GM12878 (cell line): Measurements from ENCODE around the gene TEX55. TPM values are rescaled to one million over a fixed set of nuclear protein-coding genes. Genes with fewer than 3 reads are reported as not detected.

Source experiments
- ATAC-seq: fragments of 200-7000 bp; cut with Tn5 transposase; 3 replicates; pipeline ENCODE4 v1.9.1; 2020; ENCODE audit warnings: mild to moderate bottlenecking, moderate library complexity
- BruUV-seq: library from RNA; stranded (reverse); fragments of 400-500 nt; replicated peaks from 2 replicates; lab custom pipeline; 2021; lab: Mats Ljungman, UMichigan
- CTCF ChIA-PET: fragments of 300-600 bp; sonication (Branson Sonifier 250); formaldehyde crosslinking; extraction: SDS; loops from one replicate; lab custom pipeline; 2021; ENCODE audit warnings: inconsistent platforms; lab: Yijun Ruan, JAX
- POLR2A ChIA-PET: fragments of 350-600 bp; formaldehyde crosslinking; extraction: SDS; loops from one replicate; lab custom pipeline; 2021; ENCODE audit warnings: inconsistent platforms; lab: Charles Lee
- RAD21 ChIA-PET: fragments of 300-600 bp; sonication (Branson Sonifier 250); formaldehyde crosslinking; loops from one replicate; lab custom pipeline; 2023; ENCODE audit warnings: antibody characterized with exemption; ENCODE audit not compliant: unreplicated experiment; lab: Charles Lee
- SMC1A ChIA-PET: fragments of 300-600 bp; sonication (Branson Sonifier 250); formaldehyde crosslinking; loops from one replicate; lab custom pipeline; 2023; ENCODE audit not compliant: unreplicated experiment, uncharacterized antibody; lab: Charles Lee
- DNase-seq: peaks from one replicate; pipeline ENCODE4 v3.0.0-alpha.2; 2011; ENCODE audit warnings: low read depth, low spot score
- FAIRE-seq: peaks from 3 replicates; lab custom pipeline; 2011; peaks lifted over from hg19 to GRCh38; lab: Jason Lieb, UNC
- H2AFZ ChIP-seq: 2 replicates; pipeline ENCODE4 v1.6.0; 2011; ENCODE audit warnings: low read depth, low read length, control low read depth; ENCODE audit not compliant: control insufficient read depth
- H3K27ac ChIP-seq: 2 replicates; pipeline ENCODE4 v1.5.1; 2011; ENCODE audit warnings: control low read depth; ENCODE audit not compliant: control insufficient read depth, insufficient read depth
- H3K27me3 ChIP-seq, 2 experiments: replicated peaks in 1 of 2; 2 replicates each; pipeline versions ENCODE4 v1.6.0 to v1.6.1; 2011; ENCODE audit warnings: low read length in 1 of 2; ENCODE audit not compliant: control insufficient read depth in 2 of 2, insufficient read depth in 2 of 2
- H3K36me3 ChIP-seq, 2 experiments: 2 replicates each; pipeline ENCODE4 v1.5.1; 2011; ENCODE audit warnings: low read length in 1 of 2; ENCODE audit not compliant: control insufficient read depth in 2 of 2, insufficient read depth in 2 of 2
- H3K4me1 ChIP-seq: 2 replicates; pipeline ENCODE4 v1.6.1; 2011; ENCODE audit warnings: mild to moderate bottlenecking, low read length, moderate library complexity, mixed read lengths; ENCODE audit not compliant: control insufficient read depth, insufficient read depth
- H3K4me2 ChIP-seq: 2 replicates; pipeline ENCODE4 v1.6.0; 2011; ENCODE audit warnings: control low read depth; ENCODE audit not compliant: control insufficient read depth, insufficient read depth
- H3K4me3 ChIP-seq: fragments of 200-600 bp; sonication (generic); 2 replicates; pipeline ENCODE4 v1.5.1; 2016
- H3K79me2 ChIP-seq: 2 replicates; pipeline ENCODE4 v1.6.0; 2011; ENCODE audit warnings: low read length; ENCODE audit not compliant: control insufficient read depth, insufficient read depth
- H3K9ac ChIP-seq: 2 replicates; pipeline ENCODE4 v1.8.0; 2011; ENCODE audit warnings: low read length, control low read depth, mixed read lengths; ENCODE audit not compliant: control insufficient read depth, insufficient read depth
- H3K9me3 ChIP-seq: replicated peaks from 3 replicates; pipeline ENCODE4 v1.5.1; 2011; ENCODE audit warnings: mild to moderate bottlenecking, low read length; ENCODE audit not compliant: control insufficient read depth, insufficient read depth
- H4K20me1 ChIP-seq: 2 replicates; pipeline ENCODE4 v1.6.0; 2011; ENCODE audit not compliant: control insufficient read depth, insufficient read depth
- ATF7 ChIP-seq: fragments of 450-650 bp; IDR thresholded peaks from 2 replicates; pipeline ENCODE4 v1.6.1; 2016; ENCODE audit warnings: low read depth, mild to moderate bottlenecking
- BHLHE40 ChIP-seq, 2 experiments: fragments of 450-650 bp in 1 of 2; IDR thresholded peaks; 2 replicates each; pipeline ENCODE4 v1.6.1; 2011 to 2017; ENCODE audit warnings: low read depth in 2 of 2, borderline replicate concordance in 1 of 2, improper control_type of control experiment in 1 of 2, low read length in 1 of 2, mild to moderate bottlenecking in 1 of 2
- CBFB ChIP-seq: IDR thresholded peaks from 2 replicates; pipeline ENCODE4 v1.6.1; 2016; ENCODE audit warnings: antibody characterized with exemption, low read depth
- GABPA ChIP-seq: IDR thresholded peaks from 2 replicates; pipeline ENCODE4 v1.6.1; 2014; ENCODE audit warnings: antibody characterized with exemption, low read depth, mild to moderate bottlenecking, inconsistent platforms
- JUNB ChIP-seq: IDR thresholded peaks from 2 replicates; pipeline ENCODE4 v1.6.1; 2016; ENCODE audit warnings: antibody characterized with exemption, mild to moderate bottlenecking
- MEF2B ChIP-seq: fragments of 450-650 bp; IDR thresholded peaks from 2 replicates; pipeline ENCODE4 v1.6.1; 2018; ENCODE audit warnings: mild to moderate bottlenecking, moderate library complexity; ENCODE audit not compliant: partially characterized antibody, poor library complexity, severe bottlenecking
- RAD51 ChIP-seq: fragments of 450-650 bp; IDR thresholded peaks from 2 replicates; pipeline ENCODE4 v1.6.1; 2016; ENCODE audit warnings: moderate library complexity, mild to moderate bottlenecking, inconsistent platforms
- SMAD5 ChIP-seq: IDR thresholded peaks from 2 replicates; pipeline ENCODE4 v1.6.1; 2016; ENCODE audit warnings: antibody characterized with exemption, low read depth
- WGBS: methylation state at CpG from one replicate; pipeline ENCODE4 v1.1.6; 2016; ENCODE audit warnings: low lambda C conversion rate; ENCODE audit not compliant: insufficient replicate concordance, insufficient coverage; ENCODE audit errors: missing lambda C conversion rate; 5-methylcytosine and 5-hydroxymethylcytosine counted together
- in situ Hi-C: fragments of 300-500 bp; cut with MboI; formaldehyde crosslinking; loops from 9 replicates; pipeline ENCODE4 v1.14.3; 2018; ENCODE audit warnings: mixed read lengths
- intact Hi-C: fragments of 100-400 bp; cut with micrococcal nuclease; formaldehyde crosslinking; loops from one replicate; pipeline ENCODE4 v1.14.2; 2022; ENCODE audit not compliant: unreplicated experiment
- polyA plus RNA-seq, 11 experiments: library from polyadenylated mRNA; depleted of rRNA in 4 of 11; unstranded in 6 of 11; stranded (reverse) in 5 of 11; fragments of >200 nt; fragmentation: Nextera tagmentation in 4 of 11; fragmentation: Illumina TruSeq in 1 of 11; extraction: Ambion mirVana in 4 of 11; extraction: Trizol in 1 of 11; gene quantifications; 1 replicate in 1 of 11; 2 replicates in 10 of 11; pipeline versions ENCODE4 v1.2.1 to v1.2.3, GENCODE V29; 2011 to 2016; ENCODE audit warnings: inconsistent platforms in 2 of 11, missing spikeins in 2 of 11, low read depth in 1 of 11
- total RNA-seq, 4 experiments: library from RNA; depleted of rRNA in 3 of 4; stranded (reverse); fragments of >200 nt in 3 of 4; fragmentation: Illumina TruSeq in 1 of 4; extraction: Trizol in 1 of 4; gene quantifications; 2 replicates each; pipeline versions ENCODE4 v1.2.1 to v1.2.3, GENCODE V29; 2013 to 2021
- TF ChIP-seq, protein P1 (sequence below): fragments of 450-650 bp; IDR thresholded peaks from 2 replicates; pipeline ENCODE4 v1.6.1; 2017; ENCODE audit warnings: mild to moderate bottlenecking, moderate library complexity
- TF ChIP-seq, protein P2 (sequence below): fragments of 450-650 bp; IDR thresholded peaks from 2 replicates; pipeline ENCODE4 v1.6.1; 2017; ENCODE audit warnings: mild to moderate bottlenecking, moderate library complexity

The TEX55 gene
- total and polyA plus RNA-seq, 10 of the 15 experiments (the other 5 are each of a cell fraction or from before 2014, with no cell fraction given), result not detected

DNA sequence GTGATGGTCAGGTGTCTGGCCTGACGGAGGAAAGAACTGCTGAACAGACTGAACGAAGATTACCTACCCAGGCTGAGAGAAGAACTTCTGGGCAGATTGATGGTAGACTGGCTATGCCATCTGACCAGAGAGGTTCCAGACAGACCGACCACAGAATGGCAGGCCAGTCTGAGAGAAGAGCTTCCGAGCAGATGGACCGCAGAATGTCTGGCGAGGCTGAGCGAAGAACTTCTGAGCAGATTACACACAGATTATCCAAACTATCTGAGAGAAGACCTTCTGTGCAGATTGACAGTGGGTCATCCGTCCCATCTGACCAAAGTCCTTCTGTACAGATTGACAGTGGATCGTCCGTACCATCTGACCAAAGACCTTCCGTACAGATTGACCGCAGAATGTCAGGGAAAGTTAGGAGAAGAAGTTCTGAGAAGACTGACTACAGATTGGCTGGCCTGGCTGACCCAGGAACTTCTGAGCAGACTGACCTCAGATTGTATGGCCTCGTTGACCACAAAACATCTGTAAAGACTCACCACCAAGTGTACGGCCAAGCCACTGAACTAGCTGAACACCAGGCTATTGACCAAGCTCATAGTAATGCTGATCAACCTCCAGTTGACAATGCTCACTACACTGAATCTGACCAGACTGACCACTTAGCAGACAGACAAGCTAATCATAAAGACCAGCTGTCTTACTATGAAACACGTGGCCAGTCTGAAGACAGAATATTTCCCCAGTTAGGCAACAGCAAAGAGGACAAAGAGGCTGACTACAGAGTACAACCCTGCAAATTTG is 812 bp downstream of the TEX55 start:
- no peak for FAIRE-seq

More for the DNA sequence above, 812 bp downstream of the TEX55 start:
- no peak for DNase-seq
- H3K79me2 ChIP-seq, result no peaks in the 10 kb centered on the region
- SMC1A ChIA-PET, result interaction anchor here (0.9 to 2.5 kb wide), 3 partner anchors 14 to 263 kb away, joined by 3 to 11 read pairs (median 3); partner anchors contain the start of gene B4GALT4
- POLR2A ChIA-PET, result no interaction called here
- WGBS, result 62% methylated on average over 15 of the region's 15 CpGs
- H3K4me3 ChIP-seq, result no peak overlapping the region
- in situ Hi-C loops (loop anchor here (10.0 kb wide), 1 partner anchor 538 kb away; no protein-coding TSS in a partner anchor), intact Hi-C loops (loop anchor here (5.0 kb wide), 1 partner anchor 206 kb away; no protein-coding TSS in a partner anchor)
- H3K27me3 ChIP-seq, result no peaks in the 10 kb centered on the region
- H3K4me2 ChIP-seq, result no peak overlapping the region
- CTCF ChIA-PET, result interaction anchor here (0.6 to 4.5 kb wide), 3 partner anchors 94 to 534 kb away, joined by 3 to 44 read pairs (median 5); partner anchors contain the start of gene B4GALT4
- BruUV-seq, result no TSS peak
- no peak for ATAC-seq
- no peaks in the 10 kb centered on the region for H3K9me3 ChIP-seq
- H2AFZ ChIP-seq, result no peak overlapping the region
- no peaks in the 10 kb centered on the region for H3K4me1 ChIP-seq
- RAD21 ChIA-PET, result interaction anchor here (4.5 kb wide), 1 partner anchor 94 kb away, joined by 36 read pairs; the partner anchor contains the start of gene B4GALT4
- H4K20me1 ChIP-seq, result no peaks in the 10 kb centered on the region
- no peak overlapping the region for H3K27ac ChIP-seq
- no peaks in the 10 kb centered on the region for H3K36me3 ChIP-seq
- TF ChIP-seq, protein P1, sequence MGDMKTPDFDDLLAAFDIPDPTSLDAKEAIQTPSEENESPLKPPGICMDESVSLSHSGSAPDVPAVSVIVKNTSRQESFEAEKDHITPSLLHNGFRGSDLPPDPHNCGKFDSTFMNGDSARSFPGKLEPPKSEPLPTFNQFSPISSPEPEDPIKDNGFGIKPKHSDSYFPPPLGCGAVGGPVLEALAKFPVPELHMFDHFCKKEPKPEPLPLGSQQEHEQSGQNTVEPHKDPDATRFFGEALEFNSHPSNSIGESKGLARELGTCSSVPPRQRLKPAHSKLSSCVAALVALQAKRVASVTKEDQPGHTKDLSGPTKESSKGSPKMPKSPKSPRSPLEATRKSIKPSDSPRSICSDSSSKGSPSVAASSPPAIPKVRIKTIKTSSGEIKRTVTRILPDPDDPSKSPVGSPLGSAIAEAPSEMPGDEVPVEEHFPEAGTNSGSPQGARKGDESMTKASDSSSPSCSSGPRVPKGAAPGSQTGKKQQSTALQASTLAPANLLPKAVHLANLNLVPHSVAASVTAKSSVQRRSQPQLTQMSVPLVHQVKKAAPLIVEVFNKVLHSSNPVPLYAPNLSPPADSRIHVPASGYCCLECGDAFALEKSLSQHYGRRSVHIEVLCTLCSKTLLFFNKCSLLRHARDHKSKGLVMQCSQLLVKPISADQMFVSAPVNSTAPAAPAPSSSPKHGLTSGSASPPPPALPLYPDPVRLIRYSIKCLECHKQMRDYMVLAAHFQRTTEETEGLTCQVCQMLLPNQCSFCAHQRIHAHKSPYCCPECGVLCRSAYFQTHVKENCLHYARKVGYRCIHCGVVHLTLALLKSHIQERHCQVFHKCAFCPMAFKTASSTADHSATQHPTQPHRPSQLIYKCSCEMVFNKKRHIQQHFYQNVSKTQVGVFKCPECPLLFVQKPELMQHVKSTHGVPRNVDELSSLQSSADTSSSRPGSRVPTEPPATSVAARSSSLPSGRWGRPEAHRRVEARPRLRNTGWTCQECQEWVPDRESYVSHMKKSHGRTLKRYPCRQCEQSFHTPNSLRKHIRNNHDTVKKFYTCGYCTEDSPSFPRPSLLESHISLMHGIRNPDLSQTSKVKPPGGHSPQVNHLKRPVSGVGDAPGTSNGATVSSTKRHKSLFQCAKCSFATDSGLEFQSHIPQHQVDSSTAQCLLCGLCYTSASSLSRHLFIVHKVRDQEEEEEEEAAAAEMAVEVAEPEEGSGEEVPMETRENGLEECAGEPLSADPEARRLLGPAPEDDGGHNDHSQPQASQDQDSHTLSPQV, result no peak
- TF ChIP-seq ATF7, result no peak
- TF ChIP-seq CBFB, result no peak
- no peak for TF ChIP-seq MEF2B
- TF ChIP-seq SMAD5, result no peak
- TF ChIP-seq BHLHE40 (IDR thresholded peaks at IDR 0.05; ENCODE audit: borderline replicate concordance in 1 of 2, low read depth in 2 of 2, low read length in 1 of 2), result no peak
- no peak for TF ChIP-seq RAD51
- TF ChIP-seq, protein P2, sequence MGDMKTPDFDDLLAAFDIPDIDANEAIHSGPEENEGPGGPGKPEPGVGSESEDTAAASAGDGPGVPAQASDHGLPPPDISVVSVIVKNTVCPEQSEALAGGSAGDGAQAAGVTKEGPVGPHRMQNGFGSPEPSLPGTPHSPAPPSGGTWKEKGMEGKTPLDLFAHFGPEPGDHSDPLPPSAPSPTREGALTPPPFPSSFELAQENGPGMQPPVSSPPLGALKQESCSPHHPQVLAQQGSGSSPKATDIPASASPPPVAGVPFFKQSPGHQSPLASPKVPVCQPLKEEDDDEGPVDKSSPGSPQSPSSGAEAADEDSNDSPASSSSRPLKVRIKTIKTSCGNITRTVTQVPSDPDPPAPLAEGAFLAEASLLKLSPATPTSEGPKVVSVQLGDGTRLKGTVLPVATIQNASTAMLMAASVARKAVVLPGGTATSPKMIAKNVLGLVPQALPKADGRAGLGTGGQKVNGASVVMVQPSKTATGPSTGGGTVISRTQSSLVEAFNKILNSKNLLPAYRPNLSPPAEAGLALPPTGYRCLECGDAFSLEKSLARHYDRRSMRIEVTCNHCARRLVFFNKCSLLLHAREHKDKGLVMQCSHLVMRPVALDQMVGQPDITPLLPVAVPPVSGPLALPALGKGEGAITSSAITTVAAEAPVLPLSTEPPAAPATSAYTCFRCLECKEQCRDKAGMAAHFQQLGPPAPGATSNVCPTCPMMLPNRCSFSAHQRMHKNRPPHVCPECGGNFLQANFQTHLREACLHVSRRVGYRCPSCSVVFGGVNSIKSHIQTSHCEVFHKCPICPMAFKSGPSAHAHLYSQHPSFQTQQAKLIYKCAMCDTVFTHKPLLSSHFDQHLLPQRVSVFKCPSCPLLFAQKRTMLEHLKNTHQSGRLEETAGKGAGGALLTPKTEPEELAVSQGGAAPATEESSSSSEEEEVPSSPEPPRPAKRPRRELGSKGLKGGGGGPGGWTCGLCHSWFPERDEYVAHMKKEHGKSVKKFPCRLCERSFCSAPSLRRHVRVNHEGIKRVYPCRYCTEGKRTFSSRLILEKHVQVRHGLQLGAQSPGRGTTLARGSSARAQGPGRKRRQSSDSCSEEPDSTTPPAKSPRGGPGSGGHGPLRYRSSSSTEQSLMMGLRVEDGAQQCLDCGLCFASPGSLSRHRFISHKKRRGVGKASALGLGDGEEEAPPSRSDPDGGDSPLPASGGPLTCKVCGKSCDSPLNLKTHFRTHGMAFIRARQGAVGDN, result no peak
- no peak for TF ChIP-seq GABPA
- TF ChIP-seq JUNB, result no peak
- H3K9ac ChIP-seq, result no peak overlapping the region
